GM12875 (cell line): ENCODE results near the gene PRSS27.

Source experiments
- H3K4me3 ChIP-seq: one replicate; pipeline ENCODE4 v1.5.1; 2011; ENCODE audit warnings: low read depth, low read length, control low read depth
- CTCF ChIP-seq: IDR thresholded peaks from 2 replicates; pipeline ENCODE4 v1.5.1; 2011; ENCODE audit warnings: low read depth, mild to moderate bottlenecking, control low read depth, inconsistent platforms, low read length, moderate library complexity, borderline replicate concordance; ENCODE audit not compliant: insufficient read depth

Gene PRSS27

GRCh38 chr16:2704983-2705275 is 15.1 kb downstream of the PRSS27 start:
- TF ChIP-seq CTCF, result no peak
- no peak overlapping the region for H3K4me3 ChIP-seq

- TF ChIP-seq CTCF, result no peak
- no peak overlapping the region for H3K4me3 ChIP-seq
These were observed 15.7 kb downstream of the PRSS27 start for GRCh38 chr16:2704166-2704982.

- no peak for TF ChIP-seq CTCF
- no peak overlapping the region for H3K4me3 ChIP-seq
These were observed 16.9 kb downstream of the PRSS27 start for GRCh38 chr16:2702871-2703745.

- TF ChIP-seq CTCF, result no peak
- H3K4me3 ChIP-seq, result no peak overlapping the region
These were observed 17.6 kb downstream of the PRSS27 start for GRCh38 chr16:2702438-2702825.

- no peak for TF ChIP-seq CTCF
- no peak overlapping the region for H3K4me3 ChIP-seq
These were observed 18.1 kb downstream of the PRSS27 start for GRCh38 chr16:2701713-2702437.

- no peak for TF ChIP-seq CTCF
- no peak overlapping the region for H3K4me3 ChIP-seq
These were observed 18.8 kb downstream of the PRSS27 start for GRCh38 chr16:2701272-2701671.

- no peak for TF ChIP-seq CTCF
- H3K4me3 ChIP-seq, result no peak overlapping the region
These were observed 19.2 kb downstream of the PRSS27 start for GRCh38 chr16:2700786-2701185.
